HepG2 (cell line): ENCODE data around the gene NOTUM. TPM values are rescaled to one million over a fixed set of nuclear protein-coding genes. Genes with fewer than 3 reads are reported as not detected.

Experiments
- AHR ChIP-seq: IDR thresholded peaks from 2 replicates; pipeline ENCODE4 v1.6.1; 2018; ENCODE audit warnings: missing genetic modification reagents, missing compliant biosample characterization
- HNRNPL ChIP-seq: fragments of 200-400 bp; formaldehyde crosslinking; IDR thresholded peaks from 2 replicates; pipeline ENCODE4 v1.6.1; 2017; ENCODE audit warnings: mild to moderate bottlenecking, low read depth, low read length
- SALL2 ChIP-seq: sonication (generic); formaldehyde crosslinking; IDR thresholded peaks from 2 replicates; pipeline ENCODE4 v1.8.1; 2023; ENCODE audit warnings: mild to moderate bottlenecking, missing genetic modification reagents, inconsistent platforms
- ZNF121 ChIP-seq: sonication (generic); formaldehyde crosslinking; IDR thresholded peaks from 2 replicates; pipeline ENCODE4 v1.5.0; 2020; ENCODE audit warnings: mild to moderate bottlenecking, missing genetic modification reagents
- ZNF138 ChIP-seq: sonication (generic); formaldehyde crosslinking; IDR thresholded peaks from 2 replicates; pipeline ENCODE4 v1.5.0; 2020; ENCODE audit warnings: mild to moderate bottlenecking, low read depth, missing genetic modification reagents
- ZNF234 ChIP-seq: sonication (generic); formaldehyde crosslinking; conservative IDR thresholded peaks from 2 replicates; pipeline ENCODE4 v1.5.1; 2020; ENCODE audit warnings: mild to moderate bottlenecking, missing genetic modification reagents
- ZNF746 ChIP-seq: sonication (generic); formaldehyde crosslinking; IDR thresholded peaks from 2 replicates; pipeline ENCODE4 v1.8.0; 2022; ENCODE audit warnings: mild to moderate bottlenecking, missing genetic modification reagents
- polyA plus RNA-seq, 8 experiments: library from polyadenylated mRNA; depleted of rRNA in 3 of 8; stranded (reverse) in 7 of 8; unstranded in 1 of 8; fragments of >200 nt; fragmentation: Illumina TruSeq in 4 of 8; extraction: Trizol in 4 of 8; gene quantifications; 2 replicates each; pipeline versions ENCODE4 v1.2.1 to v1.2.3, GENCODE V29; 2011 to 2016; ENCODE audit warnings: low read depth in 4 of 8, missing spikeins in 1 of 8, mixed read lengths in 1 of 8; ENCODE audit not compliant: insufficient read depth in 1 of 8
- total RNA-seq, 5 experiments: library from RNA; depleted of rRNA; stranded (reverse); fragments of >200 nt; fragmentation: Illumina TruSeq; extraction: Trizol; gene quantifications; 2 replicates each; pipeline ENCODE4 v1.2.3, GENCODE V29; 2016; ENCODE audit warnings: low read depth in 1 of 5
- TF ChIP-seq, protein P1 (sequence below): sonication (generic); formaldehyde crosslinking; IDR thresholded peaks from 2 replicates; pipeline ENCODE4 v1.5.1; 2020; ENCODE audit warnings: mild to moderate bottlenecking, missing genetic modification reagents, moderate library complexity
- TF ChIP-seq, protein P2 (sequence below): sonication (generic); formaldehyde crosslinking; IDR thresholded peaks from 2 replicates; pipeline ENCODE4 v1.5.1; 2020; ENCODE audit warnings: mild to moderate bottlenecking, missing genetic modification reagents, moderate library complexity
- TF ChIP-seq, protein P3 (sequence below): sonication (generic); formaldehyde crosslinking; IDR thresholded peaks from 2 replicates; pipeline ENCODE4 v1.8.1; 2023; ENCODE audit warnings: missing genetic modification reagents, mild to moderate bottlenecking, borderline replicate concordance
- TF ChIP-seq, protein P4 (sequence below): IDR thresholded peaks from 2 replicates; pipeline ENCODE4 v1.6.1; 2016; ENCODE audit warnings: low read depth
- TF ChIP-seq, protein P5 (sequence below): sonication (generic); formaldehyde crosslinking; IDR thresholded peaks from 2 replicates; pipeline ENCODE4 v1.4.0; 2020; ENCODE audit warnings: mild to moderate bottlenecking, missing genetic modification reagents
- TF ChIP-seq, protein P6 (sequence below): sonication (generic); formaldehyde crosslinking; IDR thresholded peaks from 2 replicates; pipeline ENCODE4 v1.4.0; 2020; ENCODE audit warnings: mild to moderate bottlenecking, missing genetic modification reagents
- TF ChIP-seq, protein P7 (sequence below): sonication (generic); formaldehyde crosslinking; IDR thresholded peaks from 2 replicates; pipeline ENCODE4 v1.4.0; 2020; ENCODE audit warnings: missing genetic modification reagents, mild to moderate bottlenecking, borderline replicate concordance

NOTUM gene
- total and polyA plus RNA-seq, 2 of the 13 experiments (the other 11 are each of a cell fraction or from before 2014, with no cell fraction given), result 150 to 160 TPM

DNA sequence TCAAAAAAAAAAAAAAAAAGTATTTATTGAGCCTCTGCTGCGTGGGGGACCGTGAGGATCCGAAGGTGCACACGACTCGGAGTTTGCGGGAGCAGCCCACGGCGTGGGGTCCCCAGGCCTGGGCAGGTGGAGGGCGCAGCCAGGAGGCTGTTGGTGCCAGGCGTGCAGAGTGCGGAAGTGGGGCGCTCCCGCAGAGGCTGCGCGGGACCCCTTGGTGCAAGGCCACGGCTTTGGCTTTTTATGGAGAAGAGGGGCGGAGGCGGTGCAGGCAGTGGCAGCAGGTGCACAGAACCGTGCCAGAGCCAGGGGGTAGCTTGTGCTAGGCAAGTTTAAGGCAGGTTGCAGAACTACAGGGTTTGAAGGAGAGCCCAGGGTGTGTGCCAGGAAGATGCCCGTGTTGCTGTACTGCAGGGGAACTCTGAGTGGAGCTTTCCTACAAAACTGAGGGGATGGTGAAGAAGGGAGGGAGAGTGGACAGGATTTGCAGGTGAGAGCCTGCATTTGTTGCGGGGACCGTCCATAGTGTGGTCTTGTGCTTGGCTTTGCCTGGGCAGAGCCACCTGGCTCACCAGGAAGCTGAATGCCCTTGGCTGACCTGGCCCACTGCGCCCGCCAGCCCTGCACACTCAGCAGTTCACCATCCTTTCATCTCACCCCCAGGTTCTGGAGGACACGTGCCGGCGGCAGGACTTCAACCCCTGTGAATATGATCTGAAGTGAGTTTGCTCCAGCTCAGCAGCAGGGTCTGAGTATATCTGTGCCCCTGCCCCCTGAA lies 17.7 kb upstream of the NOTUM start (continued):
- TF ChIP-seq, protein P1, sequence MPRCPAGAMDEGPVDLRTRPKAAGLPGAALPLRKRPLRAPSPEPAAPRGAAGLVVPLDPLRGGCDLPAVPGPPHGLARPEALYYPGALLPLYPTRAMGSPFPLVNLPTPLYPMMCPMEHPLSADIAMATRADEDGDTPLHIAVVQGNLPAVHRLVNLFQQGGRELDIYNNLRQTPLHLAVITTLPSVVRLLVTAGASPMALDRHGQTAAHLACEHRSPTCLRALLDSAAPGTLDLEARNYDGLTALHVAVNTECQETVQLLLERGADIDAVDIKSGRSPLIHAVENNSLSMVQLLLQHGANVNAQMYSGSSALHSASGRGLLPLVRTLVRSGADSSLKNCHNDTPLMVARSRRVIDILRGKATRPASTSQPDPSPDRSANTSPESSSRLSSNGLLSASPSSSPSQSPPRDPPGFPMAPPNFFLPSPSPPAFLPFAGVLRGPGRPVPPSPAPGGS, result peak; percentile 25; the same call in 1 of the 2 replicates
- 0 out of 2 replicates have a peak, but pooled peaks have one; percentile 6 for TF ChIP-seq SALL2 (CRISPR knock-in tag)
- no peak for TF ChIP-seq ZNF746 (CRISPR knock-in tag)
- TF ChIP-seq, protein P2, sequence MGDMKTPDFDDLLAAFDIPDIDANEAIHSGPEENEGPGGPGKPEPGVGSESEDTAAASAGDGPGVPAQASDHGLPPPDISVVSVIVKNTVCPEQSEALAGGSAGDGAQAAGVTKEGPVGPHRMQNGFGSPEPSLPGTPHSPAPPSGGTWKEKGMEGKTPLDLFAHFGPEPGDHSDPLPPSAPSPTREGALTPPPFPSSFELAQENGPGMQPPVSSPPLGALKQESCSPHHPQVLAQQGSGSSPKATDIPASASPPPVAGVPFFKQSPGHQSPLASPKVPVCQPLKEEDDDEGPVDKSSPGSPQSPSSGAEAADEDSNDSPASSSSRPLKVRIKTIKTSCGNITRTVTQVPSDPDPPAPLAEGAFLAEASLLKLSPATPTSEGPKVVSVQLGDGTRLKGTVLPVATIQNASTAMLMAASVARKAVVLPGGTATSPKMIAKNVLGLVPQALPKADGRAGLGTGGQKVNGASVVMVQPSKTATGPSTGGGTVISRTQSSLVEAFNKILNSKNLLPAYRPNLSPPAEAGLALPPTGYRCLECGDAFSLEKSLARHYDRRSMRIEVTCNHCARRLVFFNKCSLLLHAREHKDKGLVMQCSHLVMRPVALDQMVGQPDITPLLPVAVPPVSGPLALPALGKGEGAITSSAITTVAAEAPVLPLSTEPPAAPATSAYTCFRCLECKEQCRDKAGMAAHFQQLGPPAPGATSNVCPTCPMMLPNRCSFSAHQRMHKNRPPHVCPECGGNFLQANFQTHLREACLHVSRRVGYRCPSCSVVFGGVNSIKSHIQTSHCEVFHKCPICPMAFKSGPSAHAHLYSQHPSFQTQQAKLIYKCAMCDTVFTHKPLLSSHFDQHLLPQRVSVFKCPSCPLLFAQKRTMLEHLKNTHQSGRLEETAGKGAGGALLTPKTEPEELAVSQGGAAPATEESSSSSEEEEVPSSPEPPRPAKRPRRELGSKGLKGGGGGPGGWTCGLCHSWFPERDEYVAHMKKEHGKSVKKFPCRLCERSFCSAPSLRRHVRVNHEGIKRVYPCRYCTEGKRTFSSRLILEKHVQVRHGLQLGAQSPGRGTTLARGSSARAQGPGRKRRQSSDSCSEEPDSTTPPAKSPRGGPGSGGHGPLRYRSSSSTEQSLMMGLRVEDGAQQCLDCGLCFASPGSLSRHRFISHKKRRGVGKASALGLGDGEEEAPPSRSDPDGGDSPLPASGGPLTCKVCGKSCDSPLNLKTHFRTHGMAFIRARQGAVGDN (CRISPR knock-in tag), result peak; percentile 72
- TF ChIP-seq, protein P3, sequence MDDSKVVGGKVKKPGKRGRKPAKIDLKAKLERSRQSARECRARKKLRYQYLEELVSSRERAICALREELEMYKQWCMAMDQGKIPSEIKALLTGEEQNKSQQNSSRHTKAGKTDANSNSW (CRISPR knock-in tag), result peak; percentile 34; the same call in 1 of the 2 replicates
- TF ChIP-seq, protein P4, sequence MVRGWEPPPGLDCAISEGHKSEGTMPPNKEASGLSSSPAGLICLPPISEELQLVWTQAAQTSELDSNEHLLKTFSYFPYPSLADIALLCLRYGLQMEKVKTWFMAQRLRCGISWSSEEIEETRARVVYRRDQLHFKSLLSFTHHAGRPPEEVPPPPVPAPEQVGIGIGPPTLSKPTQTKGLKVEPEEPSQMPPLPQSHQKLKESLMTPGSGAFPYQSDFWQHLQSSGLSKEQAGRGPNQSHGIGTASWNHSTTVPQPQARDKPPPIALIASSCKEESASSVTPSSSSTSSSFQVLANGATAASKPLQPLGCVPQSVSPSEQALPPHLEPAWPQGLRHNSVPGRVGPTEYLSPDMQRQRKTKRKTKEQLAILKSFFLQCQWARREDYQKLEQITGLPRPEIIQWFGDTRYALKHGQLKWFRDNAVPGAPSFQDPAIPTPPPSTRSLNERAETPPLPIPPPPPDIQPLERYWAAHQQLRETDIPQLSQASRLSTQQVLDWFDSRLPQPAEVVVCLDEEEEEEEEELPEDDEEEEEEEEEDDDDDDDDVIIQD (CRISPR knock-in tag), result no peak
- TF ChIP-seq, protein P5, sequence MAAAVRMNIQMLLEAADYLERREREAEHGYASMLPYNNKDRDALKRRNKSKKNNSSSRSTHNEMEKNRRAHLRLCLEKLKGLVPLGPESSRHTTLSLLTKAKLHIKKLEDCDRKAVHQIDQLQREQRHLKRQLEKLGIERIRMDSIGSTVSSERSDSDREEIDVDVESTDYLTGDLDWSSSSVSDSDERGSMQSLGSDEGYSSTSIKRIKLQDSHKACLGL (CRISPR knock-in tag), result 0 out of 2 replicates have a peak, but pooled peaks have one; percentile 43
- no peak for TF ChIP-seq ZNF138 (CRISPR knock-in tag)
- TF ChIP-seq HNRNPL, result peak; percentile 87
- TF ChIP-seq, protein P6, sequence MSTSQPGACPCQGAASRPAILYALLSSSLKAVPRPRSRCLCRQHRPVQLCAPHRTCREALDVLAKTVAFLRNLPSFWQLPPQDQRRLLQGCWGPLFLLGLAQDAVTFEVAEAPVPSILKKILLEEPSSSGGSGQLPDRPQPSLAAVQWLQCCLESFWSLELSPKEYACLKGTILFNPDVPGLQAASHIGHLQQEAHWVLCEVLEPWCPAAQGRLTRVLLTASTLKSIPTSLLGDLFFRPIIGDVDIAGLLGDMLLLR (CRISPR knock-in tag), result 0 out of 2 replicates have a peak, but pooled peaks have one; percentile 16
- TF ChIP-seq AHR (CRISPR knock-in tag), result peak; percentile 44; the same call in 1 of the 2 replicates
- TF ChIP-seq, protein P7, sequence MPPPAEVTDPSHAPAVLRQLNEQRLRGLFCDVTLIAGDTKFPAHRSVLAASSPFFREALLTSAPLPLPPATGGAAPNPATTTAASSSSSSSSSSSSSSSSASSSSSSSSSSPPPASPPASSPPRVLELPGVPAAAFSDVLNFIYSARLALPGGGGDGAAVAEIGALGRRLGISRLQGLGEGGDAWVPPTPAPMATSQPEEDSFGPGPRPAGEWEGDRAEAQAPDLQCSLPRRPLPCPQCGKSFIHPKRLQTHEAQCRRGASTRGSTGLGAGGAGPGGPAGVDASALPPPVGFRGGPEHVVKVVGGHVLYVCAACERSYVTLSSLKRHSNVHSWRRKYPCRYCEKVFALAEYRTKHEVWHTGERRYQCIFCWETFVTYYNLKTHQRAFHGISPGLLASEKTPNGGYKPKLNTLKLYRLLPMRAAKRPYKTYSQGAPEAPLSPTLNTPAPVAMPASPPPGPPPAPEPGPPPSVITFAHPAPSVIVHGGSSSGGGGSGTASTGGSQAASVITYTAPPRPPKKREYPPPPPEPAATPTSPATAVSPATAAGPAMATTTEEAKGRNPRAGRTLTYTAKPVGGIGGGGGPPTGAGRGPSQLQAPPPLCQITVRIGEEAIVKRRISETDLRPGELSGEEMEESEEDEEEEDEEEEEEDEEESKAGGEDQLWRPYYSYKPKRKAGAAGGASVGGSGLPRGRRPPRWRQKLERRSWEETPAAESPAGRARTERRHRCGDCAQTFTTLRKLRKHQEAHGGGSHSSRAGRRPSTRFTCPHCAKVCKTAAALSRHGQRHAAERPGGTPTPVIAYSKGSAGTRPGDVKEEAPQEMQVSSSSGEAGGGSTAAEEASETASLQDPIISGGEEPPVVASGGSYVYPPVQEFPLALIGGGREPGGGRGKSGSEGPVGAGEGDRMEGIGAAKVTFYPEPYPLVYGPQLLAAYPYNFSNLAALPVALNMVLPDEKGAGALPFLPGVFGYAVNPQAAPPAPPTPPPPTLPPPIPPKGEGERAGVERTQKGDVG (CRISPR knock-in tag), result 0 out of 2 replicates have a peak, but pooled peaks have one; percentile 19
- no peak for TF ChIP-seq ZNF121
- 0 out of 2 replicates have a peak, but pooled peaks have one; percentile 9 for TF ChIP-seq ZNF234 (CRISPR knock-in tag)
